Hepatocyte (in vitro differentiated cells): ENCODE measurements around the gene HRAS. TPM values are rescaled to one million over a fixed set of nuclear protein-coding genes. Genes with fewer than 3 reads are reported as not detected.

ENCODE experiments used
- DNase-seq: peaks from one replicate; pipeline ENCODE4 v3.0.0-alpha.2; 2016; ENCODE audit warnings: low spot score
- H2AFZ ChIP-seq: fragments of 200-600 bp; sonication (generic); 2 replicates; pipeline ENCODE4 v1.6.0; 2016; ENCODE audit warnings: antibody characterized with exemption, mild to moderate bottlenecking
- H3K27ac ChIP-seq: fragments of 200-600 bp; sonication (generic); 2 replicates; pipeline ENCODE4 v1.5.1; 2016; ENCODE audit warnings: mild to moderate bottlenecking
- H3K27me3 ChIP-seq: fragments of 200-600 bp; sonication (generic); 2 replicates; pipeline ENCODE4 v1.6.1; 2016
- H3K36me3 ChIP-seq: fragments of 200-600 bp; sonication (generic); replicated peaks from 2 replicates; pipeline ENCODE4 v1.5.1; 2016; ENCODE audit warnings: low read depth; ENCODE audit not compliant: insufficient read depth
- H3K4me1 ChIP-seq: fragments of 200-600 bp; sonication (generic); 2 replicates; pipeline ENCODE4 v1.5.1; 2016; ENCODE audit warnings: mild to moderate bottlenecking, moderate library complexity; ENCODE audit not compliant: insufficient read depth
- H3K4me2 ChIP-seq: fragments of 200-600 bp; sonication (generic); 2 replicates; pipeline ENCODE4 v1.6.0; 2016
- H3K4me3 ChIP-seq: fragments of 200-600 bp; sonication (generic); 2 replicates; pipeline ENCODE4 v1.5.1; 2016; ENCODE audit warnings: mild to moderate bottlenecking
- H3K79me2 ChIP-seq: fragments of 200-600 bp; sonication (generic); 2 replicates; pipeline ENCODE4 v1.6.0; 2017; ENCODE audit warnings: mild to moderate bottlenecking
- H3K9me2 ChIP-seq: fragments of 200-600 bp; sonication (generic); replicated peaks from 2 replicates; pipeline ENCODE4 v1.6.0; 2017; ENCODE audit warnings: mild to moderate bottlenecking; ENCODE audit not compliant: insufficient read depth
- H3K9me3 ChIP-seq: fragments of 200-600 bp; sonication (generic); 2 replicates; pipeline ENCODE4 v1.5.1; 2016; ENCODE audit warnings: low read depth, mild to moderate bottlenecking
- H4K20me1 ChIP-seq: fragments of 200-600 bp; sonication (generic); 2 replicates; pipeline ENCODE4 v1.6.0; 2016; ENCODE audit warnings: mild to moderate bottlenecking; ENCODE audit not compliant: insufficient read depth, poor library complexity, severe bottlenecking
- CTCF ChIP-seq: fragments of 200-600 bp; sonication (generic); IDR thresholded peaks from 2 replicates; pipeline ENCODE4 v1.5.1; 2016; ENCODE audit warnings: antibody characterized with exemption, mild to moderate bottlenecking; ENCODE audit not compliant: poor library complexity
- EZH2 ChIP-seq: fragments of 200-600 bp; sonication (generic); IDR thresholded peaks from 2 replicates; pipeline ENCODE4 v1.6.1; 2016; ENCODE audit warnings: antibody characterized with exemption, mild to moderate bottlenecking, borderline replicate concordance
- EZH2phosphoT487 ChIP-seq: fragments of 200-600 bp; sonication (generic); IDR thresholded peaks from one replicate; pipeline ENCODE4 v1.6.1; 2018; ENCODE audit warnings: antibody characterized with exemption, mild to moderate bottlenecking, low read depth, moderate library complexity; ENCODE audit not compliant: unreplicated experiment, severe bottlenecking
- WGBS: methylation state at CpG from one replicate; pipeline ENCODE4 v1.1.6; 2016; ENCODE audit warnings: low lambda C conversion rate; ENCODE audit errors: missing lambda C conversion rate; 5-methylcytosine and 5-hydroxymethylcytosine counted together
- polyA plus RNA-seq: library from polyadenylated mRNA; unstranded; fragments of >200 nt; fragmentation: Nextera tagmentation; extraction: Ambion mirVana; gene quantifications from 2 replicates; pipeline ENCODE4 v1.2.1, GENCODE V29; 2016
- total RNA-seq: library from RNA; depleted of rRNA; stranded (reverse); fragments of >200 nt; gene quantifications from 2 replicates; pipeline ENCODE4 v1.2.3, GENCODE V29; 2014

HRAS gene
- total and polyA plus RNA-seq, 2 experiments from 2014 or later, result 28.4 to 57.9 TPM

GRCh38 chr11:581342-581741 is 46.0 kb upstream of the HRAS start:
- Histone ChIP-seq H4K20me1 (peaks cover 74% of the 10 kb centered on the region), H3K9me2 (no peaks in the 10 kb centered on the region), H3K27ac (no peak overlapping the region), H3K4me2 (no peak overlapping the region), H3K36me3 (no peaks in the 10 kb centered on the region), H3K27me3 (no peaks in the 10 kb centered on the region), H2AFZ (no peak overlapping the region), H3K79me2 (peaks cover 91% of the 10 kb centered on the region), H3K9me3 (no peaks in the 10 kb centered on the region), H3K4me3 (no peak overlapping the region), H3K4me1 (peaks cover 40% of the 10 kb centered on the region)
- TF ChIP-seq EZH2phosphoT487 (no peak), EZH2 (no peak), CTCF (no peak)
- WGBS, result 92% methylated on average over 14 of the region's 14 CpGs
- no peak for DNase-seq

GRCh38 chr11:579830-580601 is 44.6 kb upstream of the HRAS start:
- no peaks in the 10 kb centered on the region for H3K27me3 ChIP-seq
- no peaks in the 10 kb centered on the region for H3K9me2 ChIP-seq
- H3K9me3 ChIP-seq, result no peaks in the 10 kb centered on the region
- H3K4me2 ChIP-seq, result peak overlapping the region; percentile 87
- H2AFZ ChIP-seq, result no peak overlapping the region
- peak overlapping the region; percentile 91 for H3K27ac ChIP-seq
- DNase-seq, result peak; percentile 76
- H4K20me1 ChIP-seq, result peaks cover 67% of the 10 kb centered on the region
- peaks cover 82% of the 10 kb centered on the region for H3K79me2 ChIP-seq
- H3K4me1 ChIP-seq, result peaks cover 41% of the 10 kb centered on the region
- WGBS, result 78% methylated on average over 20 of the region's 20 CpGs
- no peak overlapping the region for H3K4me3 ChIP-seq
- no peaks in the 10 kb centered on the region for H3K36me3 ChIP-seq
- TF ChIP-seq EZH2, result no peak
- TF ChIP-seq EZH2phosphoT487, result no peak
- no peak for TF ChIP-seq CTCF

- Histone ChIP-seq H3K4me3 (no peak overlapping the region), H3K4me2 (peak overlapping the region; percentile 87), H3K9me2 (no peaks in the 10 kb centered on the region), H3K36me3 (no peaks in the 10 kb centered on the region), H2AFZ (no peak overlapping the region), H4K20me1 (peaks cover 56% of the 10 kb centered on the region), H3K79me2 (peaks cover 67% of the 10 kb centered on the region), H3K27me3 (no peaks in the 10 kb centered on the region), H3K27ac (peak overlapping the region; percentile 91), H3K4me1 (peaks cover 51% of the 10 kb centered on the region), H3K9me3 (no peaks in the 10 kb centered on the region)
- 82% methylated on average over 21 of the region's 21 CpGs for WGBS
- peak; percentile 11 for DNase-seq
- TF ChIP-seq EZH2phosphoT487 (no peak), CTCF (no peak), EZH2 (no peak)
These were observed 43.1 kb upstream of the HRAS start for GRCh38 chr11:578276-579035.
